HL-60 (cell line): ENCODE measurements around the gene SUSD5.

Experiments used
- CTCF ChIP-seq: IDR thresholded peaks from one replicate; pipeline ENCODE4 v1.5.1; 2011; ENCODE audit warnings: low read length, control low read depth, inconsistent platforms; ENCODE audit not compliant: insufficient read depth
- REST ChIP-seq: IDR thresholded peaks from 2 replicates; pipeline ENCODE4 v1.6.1; 2012; ENCODE audit warnings: low read depth; ENCODE audit not compliant: insufficient replicate concordance

GRCh38 chr3:33167284-33167683, 51.3 kb downstream of the SUSD5 start:
- TF ChIP-seq REST (no peak), CTCF (no peak)
